ENCODE results near the gene SLC35A5.

Gene SLC35A5

DNA sequence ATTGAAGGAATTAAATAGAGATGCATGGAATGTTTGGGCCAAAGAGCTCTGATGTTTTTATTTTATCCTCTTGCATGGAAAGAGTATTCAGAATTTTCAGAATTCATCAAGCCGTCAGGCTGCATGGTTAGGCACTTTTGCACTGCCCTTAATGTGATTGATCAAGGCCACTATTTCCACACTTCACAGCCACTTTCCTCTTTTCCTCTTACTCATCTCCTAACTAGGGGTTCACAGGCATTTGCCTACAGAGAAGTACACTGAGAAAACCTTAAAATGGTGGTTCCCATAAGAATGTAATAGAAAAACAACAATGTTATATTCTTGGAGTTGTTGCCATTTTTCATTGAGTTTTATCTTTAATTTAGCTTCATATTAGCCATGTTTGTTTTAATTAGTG is 10.9 kb downstream of the SLC35A5 start:
- no peak for DNase-seq

DNA sequence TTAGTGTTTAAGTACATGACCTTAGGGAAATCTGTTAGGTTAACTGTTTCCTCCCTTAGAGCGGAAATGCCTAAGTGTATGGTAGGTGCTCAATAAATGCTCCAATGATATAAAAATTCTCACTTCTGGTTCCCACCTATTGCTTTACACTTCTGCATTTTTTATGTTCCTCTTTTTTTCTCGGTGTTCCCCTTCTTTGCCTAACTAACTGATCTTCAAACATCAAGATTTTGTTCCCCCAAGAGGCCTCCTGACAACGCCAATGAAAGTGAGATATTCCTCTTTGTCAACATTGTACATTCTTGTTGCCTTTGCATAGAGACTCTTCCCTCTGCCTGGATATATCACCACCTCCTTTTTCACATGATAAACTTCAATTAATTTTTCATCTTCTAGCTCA is 17.4 kb downstream of the SLC35A5 start:
- DNase-seq: no peak

DNA sequence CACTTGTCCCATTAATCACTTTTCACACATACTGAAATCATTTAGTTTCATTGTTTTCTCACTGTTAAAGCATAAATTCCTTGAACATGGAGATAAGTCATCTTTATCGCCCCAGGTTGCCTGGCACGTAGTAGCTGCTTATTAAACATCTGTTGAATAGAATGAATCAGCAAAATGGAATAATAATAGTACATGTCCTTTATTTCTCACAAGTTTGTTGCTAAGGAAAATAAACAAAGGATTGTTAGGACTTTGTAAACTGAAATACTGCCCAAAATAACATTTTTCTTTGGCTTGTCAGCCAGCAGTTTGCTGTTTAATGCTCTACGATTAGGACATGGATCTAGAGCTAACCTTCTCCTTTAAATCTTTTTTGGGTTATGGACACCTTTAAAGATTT is 17.9 kb downstream of the SLC35A5 start:
- DNase-seq: no peak

DNA sequence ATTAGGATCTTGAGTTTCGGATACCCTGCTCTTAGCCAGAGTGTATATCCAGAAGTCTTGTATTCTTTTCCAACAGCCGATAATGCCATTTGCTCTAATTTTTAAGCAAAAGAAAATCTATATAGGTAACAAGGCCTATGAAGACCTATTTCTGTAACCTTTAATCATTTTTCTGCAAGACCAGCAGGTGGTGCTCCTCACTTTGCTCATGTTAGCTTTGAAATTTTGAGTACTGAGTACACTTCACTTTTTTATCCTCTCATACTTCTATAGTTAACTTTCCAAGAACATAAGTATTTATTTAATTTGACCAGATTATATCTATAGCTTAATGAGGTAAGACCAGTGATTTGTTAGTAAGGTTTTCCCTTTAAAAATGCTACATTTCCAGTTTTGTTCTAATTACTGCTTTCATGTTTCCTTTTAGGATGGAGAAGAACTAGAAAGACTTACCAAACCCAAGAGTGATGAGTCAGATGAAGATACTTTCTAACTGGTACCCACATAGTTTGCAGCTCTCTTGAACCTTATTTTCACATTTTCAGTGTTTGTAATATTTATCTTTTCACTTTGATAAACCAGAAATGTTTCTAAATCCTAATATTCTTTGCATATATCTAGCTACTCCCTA is 20.5 kb downstream of the SLC35A5 start:
- no peak for DNase-seq

DNA sequence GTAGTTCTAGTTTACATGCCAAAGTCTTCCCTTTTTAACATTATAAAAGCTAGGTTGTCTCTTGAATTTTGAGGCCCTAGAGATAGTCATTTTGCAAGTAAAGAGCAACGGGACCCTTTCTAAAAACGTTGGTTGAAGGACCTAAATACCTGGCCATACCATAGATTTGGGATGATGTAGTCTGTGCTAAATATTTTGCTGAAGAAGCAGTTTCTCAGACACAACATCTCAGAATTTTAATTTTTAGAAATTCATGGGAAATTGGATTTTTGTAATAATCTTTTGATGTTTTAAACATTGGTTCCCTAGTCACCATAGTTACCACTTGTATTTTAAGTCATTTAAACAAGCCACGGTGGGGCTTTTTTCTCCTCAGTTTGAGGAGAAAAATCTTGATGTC is 21.3 kb downstream of the SLC35A5 start:
- DNase-seq: no peak

DNA sequence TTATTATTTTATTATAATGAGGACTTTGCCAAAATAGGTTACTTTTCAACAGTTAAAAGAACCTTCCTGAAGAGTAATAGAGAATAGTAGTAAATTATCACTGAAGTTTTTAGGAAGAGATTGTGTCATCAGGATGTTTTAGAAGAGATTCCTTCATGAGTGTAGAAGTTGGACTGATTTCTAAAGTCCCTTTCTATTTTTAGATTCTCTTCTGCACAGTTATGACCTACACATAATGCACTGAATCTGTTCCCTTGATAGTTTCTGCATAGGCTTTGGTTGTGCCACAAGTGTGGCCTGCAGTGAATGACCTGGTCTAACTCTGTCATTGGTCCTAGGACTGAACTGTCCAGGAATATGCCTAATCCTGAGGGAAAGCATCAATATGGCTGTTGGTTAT is 23.9 kb downstream of the SLC35A5 start:
- no peak for DNase-seq

DNA sequence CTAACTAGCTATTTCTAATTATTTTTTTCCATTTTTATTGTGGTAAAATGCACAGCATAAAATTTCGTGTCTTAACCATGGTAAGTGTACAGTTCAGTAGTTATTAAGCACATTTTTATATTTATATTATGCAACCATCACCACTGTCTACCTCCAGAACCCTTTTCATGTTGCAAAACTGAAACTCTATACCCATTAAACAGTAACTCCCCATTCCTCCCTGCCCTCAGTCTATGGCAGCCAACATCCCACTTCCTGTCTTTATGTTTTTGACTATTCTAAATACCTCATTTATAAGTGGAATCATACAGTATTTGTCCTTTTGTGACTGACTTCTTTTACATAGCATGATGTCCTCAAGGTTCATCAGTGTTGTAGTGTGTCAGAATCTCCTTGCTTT is 25.5 kb downstream of the SLC35A5 start:
- DNase-seq: no peak

DNA sequence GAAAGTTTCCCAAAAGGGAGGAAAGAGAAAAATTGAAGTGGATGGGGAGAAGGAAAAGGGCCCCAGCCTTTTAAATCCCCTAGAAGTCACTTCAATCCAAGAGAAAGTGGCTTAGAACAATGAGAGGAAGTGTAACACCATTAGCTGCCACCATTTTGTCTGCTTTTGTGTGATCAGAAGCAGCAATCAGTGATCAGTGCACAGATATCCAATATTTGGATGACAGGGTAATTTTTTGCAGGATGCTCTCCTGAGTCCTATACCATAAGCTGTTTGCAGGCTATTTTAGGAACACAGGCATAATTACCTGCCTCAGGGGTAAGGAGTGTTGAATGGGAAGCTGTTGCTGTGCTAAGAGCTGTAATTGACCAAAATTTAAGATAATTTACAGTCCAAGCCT is 31.4 kb downstream of the SLC35A5 start:
- no peak for DNase-seq

DNA sequence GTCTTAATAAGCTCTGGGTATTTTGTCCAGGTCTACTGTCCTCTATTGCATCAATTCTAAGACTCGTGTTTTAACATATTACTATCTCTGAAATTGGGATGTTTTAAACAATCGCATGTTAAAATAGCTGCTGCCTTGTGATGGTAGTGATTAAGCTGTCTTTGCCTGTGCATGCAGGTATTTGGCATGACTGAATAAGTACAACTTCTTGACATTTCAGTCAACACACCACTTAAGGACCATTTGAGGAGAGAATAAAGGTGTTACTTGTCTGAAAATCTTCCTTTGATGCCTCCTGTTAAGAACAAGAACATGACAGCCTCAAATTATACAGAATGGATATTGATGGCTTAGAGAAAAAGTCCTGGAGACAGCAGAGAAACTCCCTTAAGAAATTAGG is 33.0 kb downstream of the SLC35A5 start:
- no peak for DNase-seq

DNA sequence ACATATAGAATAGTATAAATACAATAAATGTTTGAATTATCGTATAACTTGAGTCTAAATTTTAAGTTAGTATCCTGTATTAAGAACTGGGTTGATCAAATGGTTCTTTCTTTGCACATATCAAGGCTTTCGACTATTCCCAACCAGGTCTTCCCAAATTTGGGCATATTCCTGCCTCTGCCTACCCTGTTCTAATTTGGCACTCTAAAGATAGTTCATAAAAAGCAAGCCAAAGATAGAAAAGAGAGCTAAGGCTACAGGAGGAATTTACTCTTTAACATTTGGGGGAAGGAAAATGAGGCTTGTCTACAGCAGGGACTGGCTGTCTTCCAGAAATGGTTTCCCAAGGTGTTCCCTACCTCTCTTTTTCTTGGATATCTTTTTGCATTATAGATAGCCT is 36.1 kb downstream of the SLC35A5 start:
- DNase-seq: no peak

DNA sequence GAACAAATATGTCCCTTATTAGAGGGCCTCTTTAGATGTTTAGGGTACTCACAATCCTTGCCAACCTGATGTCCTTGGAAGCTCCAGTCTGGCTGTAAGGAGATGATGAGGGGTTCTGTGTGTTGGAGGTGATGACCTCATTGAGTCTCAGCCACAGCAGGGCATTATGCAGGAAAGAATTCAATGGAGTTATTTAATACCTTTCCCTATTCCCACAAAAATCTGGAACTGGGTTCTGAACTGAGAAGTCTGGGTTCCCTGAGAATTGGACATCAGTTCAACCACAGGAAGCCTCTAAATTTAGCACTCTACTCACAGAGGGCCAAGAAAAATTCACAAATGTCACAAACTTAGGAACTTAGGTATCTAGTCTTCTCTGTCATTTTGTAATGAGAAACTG is 36.9 kb downstream of the SLC35A5 start:
- no peak for DNase-seq

DNA sequence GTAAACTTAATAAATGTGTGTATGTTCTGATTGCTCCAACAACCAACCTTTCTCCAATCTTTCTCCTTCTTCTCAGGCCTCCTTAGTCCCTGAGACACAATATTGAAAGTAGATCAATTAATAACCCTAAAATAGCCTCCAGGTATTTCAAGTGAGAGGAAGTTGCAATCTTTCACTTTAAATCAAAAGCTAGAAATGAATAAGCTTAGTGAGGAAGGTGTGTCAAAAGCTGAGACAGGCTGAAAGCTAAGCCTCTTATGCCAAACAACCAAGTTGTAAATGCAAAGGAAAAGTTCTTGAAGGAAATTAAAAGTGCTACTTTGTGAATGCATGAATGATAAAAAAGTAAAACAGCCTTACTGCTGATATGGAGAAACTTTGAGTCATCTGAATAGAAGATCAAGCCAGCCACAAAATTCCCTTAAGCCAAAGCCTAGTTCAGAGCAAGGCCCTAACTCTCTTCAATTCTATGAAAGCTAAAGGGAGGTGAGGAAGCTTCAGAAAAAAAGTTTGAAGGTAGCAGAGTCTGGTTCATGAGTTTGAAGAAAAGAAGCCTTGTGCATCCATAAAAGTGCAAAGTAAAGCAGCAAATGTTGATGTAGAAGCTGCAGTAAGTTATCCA is 40.5 kb downstream of the SLC35A5 start:
- DNase-seq: no peak

DNA sequence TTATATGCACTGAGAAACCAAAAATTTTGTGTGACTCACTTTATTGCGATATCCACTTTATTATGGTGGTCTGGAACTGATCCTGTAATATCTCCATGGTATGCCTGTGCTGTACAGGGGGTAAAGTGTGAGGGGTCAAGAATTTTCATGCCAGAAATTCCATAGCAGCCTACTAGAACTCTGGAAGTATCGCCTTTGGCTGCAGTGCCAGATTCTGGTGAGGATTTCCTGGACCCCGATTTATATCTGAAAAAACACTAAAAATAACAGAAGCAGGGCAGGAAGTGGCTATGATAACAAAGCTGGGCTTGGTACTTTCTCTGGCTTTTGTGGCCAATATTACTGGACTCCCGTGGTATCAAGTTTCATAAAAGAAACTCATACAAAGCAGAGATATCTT is 42.7 kb downstream of the SLC35A5 start:
- no peak for DNase-seq

DNA sequence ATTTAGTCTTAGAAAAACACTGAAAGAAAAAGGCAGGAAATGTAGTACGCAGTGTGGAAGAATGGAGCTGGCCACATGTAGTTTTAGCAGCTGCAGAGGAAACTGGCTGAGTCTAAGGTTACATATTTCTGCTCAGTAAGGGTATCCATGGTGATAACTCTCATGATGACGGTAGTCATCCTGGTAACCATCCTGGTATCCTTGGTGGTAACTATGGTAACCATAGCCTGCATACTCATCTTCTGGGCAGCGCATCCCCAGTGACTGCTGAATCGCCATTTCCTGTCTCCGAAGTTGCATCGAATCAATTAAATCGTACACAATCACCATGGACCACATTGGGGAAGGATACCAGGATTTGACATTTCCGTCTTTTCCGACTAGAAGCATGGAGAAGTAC is 43.4 kb downstream of the SLC35A5 start:
- no peak for DNase-seq

DNA sequence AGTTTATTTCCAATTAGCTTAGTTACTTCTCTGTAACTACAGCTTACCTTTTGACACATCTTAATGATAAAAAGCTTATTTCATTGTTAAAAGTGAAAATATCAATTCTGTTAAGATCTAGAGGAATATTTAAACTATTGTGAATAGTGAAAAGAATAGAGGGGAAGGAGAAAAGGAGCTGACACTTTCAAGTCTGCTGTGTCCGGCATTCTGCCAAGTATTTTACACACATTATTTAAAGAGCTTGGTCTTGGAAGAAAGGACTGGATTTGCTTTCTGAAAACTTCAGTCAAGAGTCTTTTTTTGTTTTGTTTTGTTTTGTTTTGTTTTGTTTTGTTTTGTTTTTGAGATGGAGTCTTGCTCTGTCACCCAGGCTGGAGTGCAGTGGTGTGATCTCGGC is 44.3 kb downstream of the SLC35A5 start:
- DNase-seq: no peak

DNA sequence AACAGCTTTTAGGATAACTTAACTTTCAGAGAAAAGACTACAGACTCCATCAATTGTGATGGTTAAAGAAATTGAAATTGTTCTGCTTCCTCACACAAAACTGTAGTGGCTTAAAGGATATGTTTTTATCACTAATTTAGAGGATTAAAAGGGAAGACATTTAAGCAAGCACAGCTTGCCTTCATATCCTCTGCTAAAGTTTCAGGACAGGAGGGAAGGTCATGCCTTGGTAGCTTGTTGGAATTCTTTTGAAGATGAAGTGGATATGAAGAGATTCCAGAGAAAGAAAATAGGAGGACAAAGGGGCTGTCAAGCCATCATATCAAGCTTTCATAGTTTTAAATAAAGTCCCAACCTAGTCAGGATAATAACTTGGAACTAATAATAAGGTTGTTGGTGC is 46.0 kb downstream of the SLC35A5 start:
- no peak for DNase-seq

DNA sequence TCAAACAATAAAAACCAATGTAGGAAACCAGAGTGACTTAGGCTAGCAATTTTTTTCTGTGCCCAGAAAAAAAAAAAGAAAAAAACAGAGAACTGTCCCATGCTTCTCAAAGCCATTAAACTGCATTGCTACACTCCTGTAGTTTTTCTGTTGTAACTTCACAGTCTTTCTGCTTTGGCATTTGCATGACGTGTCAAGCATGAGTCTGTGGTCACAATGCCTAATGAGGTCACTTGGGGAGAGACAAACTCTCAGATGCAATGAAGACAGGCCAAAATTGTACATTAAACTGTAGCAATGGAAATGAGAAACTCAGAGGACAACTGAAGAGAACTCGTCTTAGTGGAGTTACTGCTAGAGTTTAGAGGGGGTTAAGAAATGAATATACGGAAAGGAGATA is 48.3 kb downstream of the SLC35A5 start:
- DNase-seq: no peak

DNA sequence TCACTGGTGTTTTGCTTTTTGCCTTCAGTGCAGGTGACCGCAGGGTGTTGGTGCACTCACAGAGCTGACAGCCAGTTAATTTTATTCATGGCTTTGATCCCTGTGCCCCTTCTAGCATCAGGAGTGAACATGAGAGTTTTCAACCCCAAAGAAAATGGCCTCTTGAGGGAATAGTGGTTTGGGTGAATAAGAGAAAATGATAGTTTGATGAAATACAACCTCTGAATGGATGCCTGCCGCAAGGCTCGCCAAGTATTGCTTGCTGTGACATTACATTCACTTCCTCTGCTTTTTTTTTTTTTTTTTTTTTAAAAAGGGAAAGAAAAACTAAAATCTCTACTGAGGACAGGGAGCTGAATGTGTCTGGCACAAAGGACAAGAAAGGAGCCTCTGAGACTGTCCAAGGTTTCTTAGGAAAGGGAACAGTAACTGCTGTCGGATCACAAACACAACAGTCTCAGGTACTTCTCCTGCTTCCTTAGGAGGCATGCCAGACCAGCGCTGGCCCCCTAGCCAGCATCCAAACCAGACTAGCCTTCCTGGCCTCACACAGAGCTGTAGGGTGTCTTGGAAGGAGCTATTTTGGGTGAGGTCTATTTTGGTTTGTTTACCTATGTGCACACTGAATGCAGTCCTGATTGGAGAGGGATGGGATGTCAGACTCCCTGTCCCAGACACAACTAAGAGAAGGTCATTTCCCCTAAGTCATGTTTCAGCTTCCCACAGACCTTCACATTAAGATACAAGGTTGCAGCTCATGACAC is 50.1 kb downstream of the SLC35A5 start:
- no peak for DNase-seq

DNA sequence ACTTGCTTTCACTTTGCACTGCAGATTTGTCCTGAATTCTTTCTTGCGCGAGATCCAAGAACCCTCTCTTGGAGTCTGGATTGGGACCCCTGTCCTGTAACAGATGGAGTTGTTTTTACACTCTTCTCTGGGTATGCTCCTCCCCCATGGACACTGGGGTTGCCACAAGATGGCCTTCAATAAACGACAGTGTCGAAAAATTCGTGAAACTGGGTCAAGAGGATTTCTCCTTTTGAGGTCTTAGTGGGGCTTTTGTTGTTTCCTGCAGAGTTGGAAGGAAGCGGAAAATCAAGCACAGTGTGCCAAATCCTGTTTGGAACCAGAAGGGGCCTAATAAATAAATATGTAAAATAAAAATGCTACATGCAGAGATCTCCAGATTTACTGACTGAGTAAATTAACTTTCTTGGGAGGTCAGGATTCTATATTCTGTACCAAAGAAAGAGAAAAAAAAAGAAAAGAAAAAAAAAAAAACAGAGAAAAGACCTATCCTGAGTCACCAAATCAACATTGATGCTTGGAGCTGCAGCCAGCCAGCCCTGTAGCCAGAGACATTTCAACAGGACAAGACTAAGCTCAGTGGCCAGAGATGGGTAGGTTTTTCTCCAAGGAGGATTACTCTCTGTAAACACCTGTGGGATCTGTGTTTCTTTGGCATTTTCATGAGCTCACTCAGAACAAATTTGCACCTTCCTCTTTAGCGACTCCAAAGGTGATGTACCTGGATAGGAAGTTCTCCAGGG is 54.3 kb downstream of the SLC35A5 start:
- no peak for DNase-seq

DNA sequence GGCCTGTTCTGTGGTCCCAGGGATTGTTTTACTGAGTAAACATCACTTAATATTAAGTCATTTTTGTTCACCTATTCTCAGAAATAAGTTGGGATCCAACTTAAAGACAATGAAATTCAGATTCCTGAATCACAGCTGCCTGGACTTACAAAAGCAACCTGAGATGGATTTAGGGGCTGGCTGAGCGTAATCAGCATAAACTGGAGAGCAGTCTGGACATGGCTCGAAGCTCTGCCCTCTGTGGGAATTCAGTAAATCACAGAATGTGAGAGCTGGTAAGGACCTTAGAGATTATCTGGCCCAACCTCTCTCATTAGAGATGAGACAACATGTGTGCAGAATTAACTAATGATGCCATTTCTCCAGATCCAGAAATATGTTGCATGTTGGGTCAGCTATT is 55.4 kb downstream of the SLC35A5 start:
- DNase-seq: no peak

DNA sequence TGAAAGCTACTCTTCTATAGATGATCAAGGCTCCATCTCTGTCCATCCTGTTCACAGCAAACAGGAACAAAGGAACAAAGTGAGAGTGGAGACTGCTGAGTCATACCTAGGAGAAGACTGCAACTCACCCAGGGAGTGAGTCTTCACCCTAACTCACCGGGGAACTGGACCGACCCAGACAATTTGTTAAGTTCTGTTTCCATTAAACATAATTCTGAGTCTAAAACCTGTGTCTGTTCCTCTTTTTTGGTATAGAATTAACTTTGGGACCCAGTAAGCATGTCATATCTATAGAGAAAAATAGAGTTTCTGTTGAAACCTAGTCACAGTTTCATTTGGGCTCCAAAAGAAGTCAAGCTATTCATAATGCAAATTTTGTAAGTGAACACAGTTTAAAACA is 57.5 kb downstream of the SLC35A5 start:
- no peak for DNase-seq

DNA sequence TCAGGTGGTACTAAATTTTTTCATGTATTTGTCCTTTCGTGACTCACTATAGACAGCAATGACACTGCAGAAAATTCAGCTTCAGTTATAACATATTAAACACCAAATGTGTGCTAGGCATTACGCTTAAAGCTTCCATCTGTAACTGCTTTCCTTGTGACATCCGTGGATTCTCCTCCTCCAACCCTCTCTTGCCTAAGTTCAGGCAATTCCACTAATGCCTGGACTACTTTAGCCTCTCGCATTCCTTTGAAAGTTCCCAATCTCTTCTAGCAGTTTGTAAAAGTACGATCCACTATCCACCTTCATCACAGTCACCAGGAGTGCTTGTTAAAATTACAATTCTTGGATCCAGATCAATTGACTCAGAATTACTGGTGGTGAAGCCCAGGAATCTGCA is 61.4 kb downstream of the SLC35A5 start:
- DNase-seq: no peak

DNA sequence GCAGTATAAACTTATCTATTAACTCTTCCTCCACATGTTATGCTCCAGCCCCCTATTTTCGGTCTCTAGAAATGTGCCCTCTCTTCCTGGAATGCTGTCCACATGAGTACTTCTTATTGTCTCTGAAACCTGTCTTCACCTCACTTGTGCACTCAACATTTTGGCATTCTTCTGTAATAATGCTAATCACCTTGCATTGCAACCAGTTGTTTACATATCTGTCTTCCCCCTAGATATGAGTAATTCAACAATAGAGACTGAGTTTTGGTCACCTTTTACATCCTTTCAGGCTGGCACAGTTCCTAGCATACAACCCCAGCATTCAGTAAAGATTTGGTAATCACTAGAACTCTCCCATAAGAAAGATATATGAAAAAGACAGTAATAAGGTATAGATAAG is 61.9 kb downstream of the SLC35A5 start:
- no peak for DNase-seq

DNA sequence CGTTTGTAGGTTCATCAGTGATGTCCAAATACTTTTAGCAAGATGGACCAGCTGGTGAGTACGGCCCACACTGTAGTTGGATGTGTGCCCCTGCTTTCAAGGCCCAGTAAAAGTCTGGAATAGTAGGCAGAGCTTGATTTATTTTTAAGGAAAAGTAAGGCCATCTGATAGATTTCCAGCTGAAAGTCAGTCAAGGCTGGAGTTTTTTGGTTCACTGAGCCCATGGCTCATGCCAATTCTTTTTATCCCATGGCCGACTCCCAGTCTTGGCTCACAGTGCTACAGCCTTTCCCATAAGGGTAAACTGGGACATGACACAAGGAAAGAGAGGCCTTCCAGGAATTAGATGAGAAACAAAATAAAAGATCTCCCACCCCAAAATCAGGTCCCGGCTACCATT is 65.6 kb downstream of the SLC35A5 start:
- DNase-seq: no peak

Data from islet precursor cell (in vitro differentiated cells).